Body of pancreas (tissue), 4 donors: ENCODE data around the gene SWSAP1. TPM values are rescaled to one million over a fixed set of nuclear protein-coding genes. Genes with fewer than 3 reads are reported as not detected.
"Not testable (repeated sequence)": the region's sequence is repeated elsewhere in the genome, so short reads cannot be mapped to it uniquely, and the experiment has no call there.

Experiments used
- ATAC-seq: fragments of 150-250 bp; one replicate; pipeline ENCODE4 v1.9.1; 2016
- DNase-seq, 4 donors: peaks; one replicate each; pipeline ENCODE4 v3.0.0-alpha.2; 2019
- H3K27ac ChIP-seq, 4 donors: fragments of 200-600 bp; sonication (generic); 1 replicate in 3 of 4; 2 replicates in 1 of 4; pipeline versions ENCODE4 v1.5.1 to v1.6.1; 2016 to 2019; ENCODE audit warnings: mild to moderate bottlenecking in 1 of 4, mixed read lengths in 1 of 4, moderate library complexity in 1 of 4
- H3K27me3 ChIP-seq, 2 donors: fragments of 200-600 bp; sonication (generic); one replicate each; pipeline ENCODE4 v1.6.0; 2016; ENCODE audit warnings: mild to moderate bottlenecking in 1 of 2
- H3K36me3 ChIP-seq, 2 donors: fragments of 200-600 bp; sonication (generic); replicated peaks in 1 of 2; 2 replicates each; pipeline ENCODE4 v1.5.1; 2016; ENCODE audit warnings: low read depth in 2 of 2; ENCODE audit not compliant: insufficient read depth in 1 of 2
- H3K4me1 ChIP-seq: fragments of 200-600 bp; sonication (generic); one replicate; pipeline ENCODE4 v1.6.0; 2016
- H3K4me3 ChIP-seq, 2 donors: fragments of 200-600 bp; sonication (generic); 1 replicate in 1 of 2; 2 replicates in 1 of 2; pipeline ENCODE4 v1.5.1; 2016 to 2019
- H3K9me3 ChIP-seq, 3 donors: fragments of 200-600 bp; sonication (generic); 1 replicate in 2 of 3; 2 replicates in 1 of 3; pipeline ENCODE4 v1.5.1; 2016
- POLR2A ChIP-seq, 3 donors: fragments of 450-650 bp; IDR thresholded peaks; one replicate each; pipeline ENCODE4 v1.6.1; 2016; ENCODE audit warnings: antibody characterized with exemption in 3 of 3, mild to moderate bottlenecking in 2 of 3
- WGBS, 2 donors: methylation state at CpG; one replicate each; pipeline ENCODE4 v1.1.5; 2017; 5-methylcytosine and 5-hydroxymethylcytosine counted together
- intact Hi-C: fragments of 100-400 bp; cut with DNase I; formaldehyde crosslinking; loops from one replicate; pipeline ENCODE4 v1.15.1; 2023
- total RNA-seq, 2 donors: library from RNA; depleted of rRNA; stranded (reverse); fragments of >200 nt; gene quantifications; one replicate each; pipeline ENCODE4 v1.1.0, GENCODE V29; 2016
- TF ChIP-seq, protein P1 (sequence below), 7 experiments: fragments of 450-650 bp in 4 of 7; fragments of 200-600 bp in 3 of 7; sonication (generic) in 3 of 7; IDR thresholded peaks; one replicate each; pipeline ENCODE4 v1.5.1; 2016 to 2019; ENCODE audit warnings: antibody characterized with exemption in 7 of 7

The SWSAP1 gene
- total RNA-seq, 2 donors from 2014 or later = 0.78 to 2.0 TPM

DNA sequence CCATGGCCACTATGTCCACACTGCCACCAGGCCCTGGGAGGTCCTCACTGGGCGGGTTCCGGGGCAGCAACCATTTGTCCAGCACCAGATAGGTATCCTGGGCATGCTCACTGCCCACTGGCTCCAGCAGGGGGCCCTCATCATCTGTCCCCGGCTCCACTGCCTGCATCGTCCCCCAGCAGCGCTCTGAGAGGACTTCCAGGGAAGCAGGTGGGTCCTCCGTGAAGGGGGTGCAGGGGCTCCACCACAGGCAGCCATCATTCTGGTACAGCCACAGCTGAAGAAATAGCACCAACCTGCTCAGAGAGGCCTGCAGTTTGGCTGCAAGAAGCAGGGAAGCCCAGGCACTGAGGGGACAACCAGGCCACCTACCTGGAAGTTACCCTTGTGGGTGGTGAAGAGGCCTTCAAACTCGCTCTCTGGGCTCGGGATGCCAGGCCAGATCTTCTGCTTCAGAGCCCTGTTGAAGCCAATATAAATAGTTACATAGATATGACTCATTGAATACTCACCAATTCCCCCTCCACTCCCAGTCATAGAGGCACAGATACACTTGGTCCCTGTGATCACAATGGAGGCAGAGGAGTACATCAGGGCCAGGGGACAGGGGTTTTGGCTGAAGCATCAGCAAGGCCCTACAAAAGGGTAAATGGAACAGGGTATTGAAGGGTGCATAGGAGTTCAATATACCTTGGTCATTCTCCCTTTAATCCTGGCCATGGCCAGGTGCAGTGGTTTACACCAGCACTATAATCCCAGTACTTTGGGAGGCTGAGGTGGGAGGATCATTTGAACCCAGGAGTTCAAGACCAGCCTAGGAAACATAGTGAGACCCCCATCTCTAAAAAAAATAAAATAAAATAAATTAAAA lies 4.1 kb downstream of the SWSAP1 start:
- peaks cover 63% of the 10 kb centered on the region for H3K4me1 ChIP-seq
- H3K27me3 ChIP-seq = no peaks in the 10 kb centered on the region
- 39 to 44% methylated on average over 2 to 8 of the region's 8 CpGs for WGBS, 2 donors
- H3K9me3 ChIP-seq = no peaks in the 10 kb centered on the region
- H3K36me3 ChIP-seq = no peaks in the 10 kb centered on the region
- H3K27ac ChIP-seq = peak overlapping the region in 2 of 4 donors; percentile 25
- DNase-seq (peak; percentile 42 to 61 (median 54)), ATAC-seq (no peak)
- H3K4me3 ChIP-seq = no peak overlapping the region
- TF ChIP-seq, protein P1, sequence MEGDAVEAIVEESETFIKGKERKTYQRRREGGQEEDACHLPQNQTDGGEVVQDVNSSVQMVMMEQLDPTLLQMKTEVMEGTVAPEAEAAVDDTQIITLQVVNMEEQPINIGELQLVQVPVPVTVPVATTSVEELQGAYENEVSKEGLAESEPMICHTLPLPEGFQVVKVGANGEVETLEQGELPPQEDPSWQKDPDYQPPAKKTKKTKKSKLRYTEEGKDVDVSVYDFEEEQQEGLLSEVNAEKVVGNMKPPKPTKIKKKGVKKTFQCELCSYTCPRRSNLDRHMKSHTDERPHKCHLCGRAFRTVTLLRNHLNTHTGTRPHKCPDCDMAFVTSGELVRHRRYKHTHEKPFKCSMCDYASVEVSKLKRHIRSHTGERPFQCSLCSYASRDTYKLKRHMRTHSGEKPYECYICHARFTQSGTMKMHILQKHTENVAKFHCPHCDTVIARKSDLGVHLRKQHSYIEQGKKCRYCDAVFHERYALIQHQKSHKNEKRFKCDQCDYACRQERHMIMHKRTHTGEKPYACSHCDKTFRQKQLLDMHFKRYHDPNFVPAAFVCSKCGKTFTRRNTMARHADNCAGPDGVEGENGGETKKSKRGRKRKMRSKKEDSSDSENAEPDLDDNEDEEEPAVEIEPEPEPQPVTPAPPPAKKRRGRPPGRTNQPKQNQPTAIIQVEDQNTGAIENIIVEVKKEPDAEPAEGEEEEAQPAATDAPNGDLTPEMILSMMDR (IDR thresholded peaks at IDR 0.05) = peak in 6 of 7 experiments; percentile 30 to 48 (median 38)
- TF ChIP-seq POLR2A (IDR thresholded peaks at IDR 0.05) = no peak
- intact Hi-C loops = no loop called here

DNA sequence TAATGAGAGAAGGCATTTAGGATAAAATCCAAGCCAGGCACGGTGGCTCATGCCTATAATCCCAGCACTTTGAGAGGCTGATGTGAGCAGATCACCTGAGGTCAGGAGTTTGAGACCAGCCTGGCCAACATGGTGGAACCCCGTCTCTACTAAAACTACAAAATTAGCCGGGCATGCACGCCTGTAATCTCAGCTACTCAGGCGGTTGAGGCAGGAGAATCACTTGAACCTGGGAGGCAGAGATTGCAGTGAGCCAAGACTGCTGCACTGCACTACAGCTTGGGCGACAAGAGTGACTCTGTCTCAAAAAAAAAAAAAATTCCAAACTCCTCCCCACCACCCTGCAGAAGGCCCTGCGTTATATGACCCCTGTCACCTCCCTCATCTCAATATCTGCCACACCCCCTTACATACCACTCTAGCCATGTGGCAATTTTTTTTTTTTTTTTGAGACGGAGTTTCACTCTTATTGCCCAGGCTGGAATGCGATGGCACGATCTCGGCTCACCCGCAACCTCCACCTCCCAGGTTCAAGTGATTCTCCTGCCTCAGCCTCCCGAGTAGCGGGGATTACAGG lies 4.9 kb downstream of the SWSAP1 start:
- 93% methylated on average over 14 of the region's 14 CpGs for WGBS, 2 donors
- ATAC-seq, H3K27me3 ChIP-seq, DNase-seq, H3K27ac ChIP-seq, H3K4me3 ChIP-seq, H3K9me3 ChIP-seq, H3K36me3 ChIP-seq, intact Hi-C loops: not testable (repeated sequence)
- H3K4me1 ChIP-seq = peaks cover 64% of the 10 kb centered on the region

DNA sequence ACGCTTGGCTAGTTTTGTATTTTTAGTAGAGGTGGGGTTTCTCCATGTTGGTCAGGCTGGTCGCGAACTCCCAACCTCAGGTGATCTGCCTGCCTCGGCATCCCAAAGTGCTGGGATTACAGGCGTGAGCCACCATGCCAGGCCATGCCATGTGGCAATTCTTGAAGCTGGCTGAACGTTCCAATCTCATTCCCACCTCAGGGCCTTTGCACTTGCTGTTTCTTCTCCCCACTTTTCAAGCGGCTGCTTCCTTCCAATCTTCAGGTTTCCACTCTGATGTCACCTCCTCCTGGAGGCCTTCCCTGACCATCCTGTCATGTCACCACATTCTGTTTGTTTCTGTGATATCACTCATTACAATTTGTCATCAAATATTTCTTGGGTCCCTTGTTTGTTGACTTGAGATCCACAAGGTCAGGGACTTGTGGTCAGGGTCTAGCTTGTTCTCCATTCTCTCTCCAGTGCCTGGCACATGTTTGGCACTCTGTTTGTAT lies 5.4 kb downstream of the SWSAP1 start:
- no peak for TF ChIP-seq POLR2A (IDR thresholded peaks at IDR 0.05)
- TF ChIP-seq, protein P1 (IDR thresholded peaks at IDR 0.05) = no peak
- peak overlapping the region in 3 of 4 donors; percentile 65 to 87 (median 82) for H3K27ac ChIP-seq
- intact Hi-C loops = no loop called here
- ATAC-seq = no peak
- H3K36me3 ChIP-seq = no peaks in the 10 kb centered on the region
- no peaks in the 10 kb centered on the region for H3K9me3 ChIP-seq
- DNase-seq = no peak
- no peak overlapping the region for H3K4me3 ChIP-seq
- 77 to 93% methylated on average over 3 to 7 of the region's 7 CpGs for WGBS, 2 donors
- peaks cover 65% of the 10 kb centered on the region for H3K4me1 ChIP-seq
- H3K27me3 ChIP-seq = no peaks in the 10 kb centered on the region

DNA sequence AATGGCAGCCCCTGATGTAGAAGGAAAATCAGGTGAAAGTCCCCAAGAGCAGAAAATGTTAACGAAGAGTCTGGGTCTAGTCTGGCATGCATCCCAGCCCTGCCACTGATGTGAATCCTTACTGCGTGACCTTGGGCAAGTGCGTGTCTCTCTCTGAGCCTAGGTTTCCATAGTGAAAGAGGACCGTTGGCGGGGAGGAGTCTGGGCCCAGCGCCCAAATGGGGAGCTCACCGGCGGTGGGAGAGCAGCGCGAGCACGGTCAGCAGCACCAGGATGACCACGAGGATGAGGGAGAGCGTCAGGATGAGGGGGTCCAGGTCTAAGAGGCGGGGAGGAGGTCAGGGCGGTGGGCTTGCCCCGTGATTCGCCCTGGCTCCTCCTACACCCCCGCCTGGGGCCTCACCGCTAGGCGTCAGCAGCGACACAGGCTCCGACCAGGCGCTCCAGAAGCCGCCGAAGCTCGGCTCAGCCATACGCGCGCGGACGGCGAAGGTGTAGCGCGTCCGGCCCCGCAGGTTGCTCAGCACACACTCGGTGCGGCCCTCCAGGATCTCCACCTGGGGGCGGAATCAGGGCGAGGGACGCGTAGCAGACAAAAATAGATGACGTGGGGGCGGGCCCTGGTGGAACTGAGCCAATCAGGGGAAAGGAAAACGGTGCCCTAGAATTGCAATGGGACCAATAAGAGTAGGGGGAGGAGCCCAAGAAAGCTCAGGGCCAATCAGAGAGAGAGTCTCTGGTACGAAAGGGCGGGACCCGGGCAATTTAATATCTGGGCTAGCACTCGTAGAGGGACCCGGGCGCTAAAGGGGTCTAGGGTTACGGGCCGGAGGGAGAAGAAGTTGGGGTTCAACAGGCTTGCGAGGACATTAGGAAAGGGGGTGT lies 6.4 kb downstream of the SWSAP1 start:
- ATAC-seq = peak; percentile 89
- Histone ChIP-seq H3K4me3 (peak overlapping the region in 1 of 2 donors; percentile 17), H3K36me3 (no peaks in the 10 kb centered on the region), H3K27me3 (no peaks in the 10 kb centered on the region), H3K27ac (peak overlapping the region; percentile 64 to 87 (median 74)), H3K4me1 (peaks cover 57% of the 10 kb centered on the region), H3K9me3 (no peaks in the 10 kb centered on the region)
- peak; percentile 59 to 84 (median 81) for TF ChIP-seq POLR2A (IDR thresholded peaks at IDR 0.05)
- TF ChIP-seq, protein P1 (IDR thresholded peaks at IDR 0.05) = peak; percentile 65 to 90 (median 77)
- peak; percentile 95 to 98 (median 96) for DNase-seq
- whole genome bisulfite sequencing, 2 donors = 1 to 3% methylated on average over 31 to 53 of the region's 54 CpGs
- intact Hi-C loops = no loop called here
